GM21447 (cell line): ENCODE measurements around the gene ARNT2.

Experiments used
- ATAC-seq: cut with Tn5 transposase; IDR thresholded peaks from one replicate; pipeline ENCODE4 v1.9.1; 2021; ENCODE audit not compliant: unreplicated experiment

The ARNT2 gene

GRCh38 chr15:80612118-80612823, 208.1 kb downstream of the ARNT2 start:
- ATAC-seq = no peak

DNA sequence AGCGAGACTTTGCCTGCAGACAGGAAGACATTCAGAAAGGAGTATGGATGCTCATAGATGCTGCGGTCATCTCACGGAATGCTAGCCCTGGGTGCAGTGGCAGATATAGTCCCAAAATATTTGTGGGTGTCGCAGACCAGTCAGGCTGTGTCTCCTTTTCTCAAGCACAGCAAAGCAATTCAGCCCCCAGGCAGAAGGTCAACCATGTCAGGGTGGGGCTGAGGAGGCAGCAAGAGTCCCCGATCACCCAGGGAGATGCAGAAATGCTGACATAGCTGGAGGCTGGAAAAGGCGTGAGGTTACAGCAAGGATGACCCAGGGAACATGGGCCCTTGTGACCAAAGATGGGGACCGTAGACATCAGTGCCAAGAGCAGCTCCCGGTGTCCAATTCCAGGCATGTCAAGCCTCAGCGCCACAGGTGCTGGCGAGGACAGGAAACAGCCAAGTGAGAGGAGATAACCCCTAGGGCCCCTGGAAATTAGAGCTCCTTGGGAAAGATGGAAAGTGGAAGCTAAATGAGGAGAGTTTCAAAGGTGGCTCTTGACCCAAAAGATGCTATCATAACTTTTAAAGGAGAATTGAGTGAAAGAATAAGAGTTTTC, 209.7 kb downstream of the ARNT2 start:
- ATAC-seq = no peak

DNA sequence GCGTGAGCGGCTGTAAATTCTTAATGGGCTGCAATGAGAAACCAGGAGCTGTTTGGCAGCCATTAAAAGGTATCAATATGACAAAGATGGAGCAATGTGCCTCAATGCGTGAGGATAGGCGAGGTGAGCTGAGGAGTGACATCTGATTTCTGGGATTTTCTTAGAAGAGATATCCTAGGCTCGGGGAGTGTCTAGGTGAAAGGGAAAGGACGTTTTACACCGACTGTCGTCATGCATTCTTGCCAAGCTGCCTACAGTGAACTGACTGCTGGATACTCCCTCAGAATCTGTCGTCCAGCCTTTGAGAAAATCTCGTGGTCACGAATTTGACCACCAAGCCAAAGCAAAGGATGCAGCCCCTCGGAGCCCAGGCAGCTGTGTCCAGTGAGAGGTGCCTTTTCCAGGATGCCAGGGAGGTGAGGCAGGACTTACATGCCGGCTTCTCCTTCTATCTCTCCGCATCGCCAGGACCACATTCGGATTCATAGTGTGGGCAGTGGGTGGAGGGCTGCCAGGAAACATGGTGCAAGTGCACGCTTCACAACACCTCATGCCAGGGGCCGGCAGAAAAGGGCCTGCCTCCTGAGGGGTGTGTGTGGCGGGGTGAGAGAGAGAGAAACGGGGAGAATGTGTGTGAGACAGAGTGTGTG, 210.7 kb downstream of the ARNT2 start:
- ATAC-seq = no peak

DNA sequence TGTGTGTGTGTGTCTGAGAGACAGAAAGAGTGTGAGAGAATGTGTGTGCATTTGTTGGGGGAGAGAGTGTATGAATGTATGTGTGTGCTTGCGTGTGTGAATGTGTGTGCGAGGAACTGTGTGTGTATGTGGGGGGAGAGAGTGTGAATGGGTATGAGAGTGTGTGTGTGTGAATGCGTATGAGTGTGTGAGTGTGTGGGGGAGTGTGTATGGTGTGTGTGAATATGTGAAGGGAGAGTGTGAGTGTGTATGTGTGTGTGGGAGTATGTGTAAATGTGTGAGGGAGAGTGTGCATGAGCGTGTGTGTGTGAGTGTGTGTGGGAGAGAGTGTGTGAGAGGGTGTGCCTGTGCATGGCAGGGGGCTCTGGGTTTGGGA, 211.2 kb downstream of the ARNT2 start:
- ATAC-seq = no peak

- ATAC-seq = no peak
These were observed 211.7 kb downstream of the ARNT2 start for GRCh38 chr15:80615783-80616391.

- no peak for ATAC-seq
These were observed 214.7 kb downstream of the ARNT2 start for GRCh38 chr15:80618685-80619400.

DNA sequence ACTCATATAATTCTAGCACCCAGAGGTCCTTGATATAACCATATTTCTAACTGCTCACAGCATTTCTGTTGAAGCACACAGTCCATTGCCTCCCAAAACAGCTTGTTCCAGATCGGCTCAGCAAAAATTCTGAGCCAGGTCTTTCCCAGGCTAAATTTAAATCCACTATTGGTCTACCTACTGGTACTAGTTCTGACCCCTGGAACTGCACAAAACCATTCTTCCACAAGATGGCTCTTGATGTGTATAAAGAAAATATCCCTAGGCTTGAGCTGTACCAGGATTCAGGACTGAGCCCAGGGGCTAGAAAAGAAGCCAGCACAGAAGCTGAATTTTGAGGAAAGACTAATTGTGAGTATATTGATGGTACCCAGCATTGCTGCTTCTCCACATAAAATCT, 215.5 kb downstream of the ARNT2 start:
- no peak for ATAC-seq

DNA sequence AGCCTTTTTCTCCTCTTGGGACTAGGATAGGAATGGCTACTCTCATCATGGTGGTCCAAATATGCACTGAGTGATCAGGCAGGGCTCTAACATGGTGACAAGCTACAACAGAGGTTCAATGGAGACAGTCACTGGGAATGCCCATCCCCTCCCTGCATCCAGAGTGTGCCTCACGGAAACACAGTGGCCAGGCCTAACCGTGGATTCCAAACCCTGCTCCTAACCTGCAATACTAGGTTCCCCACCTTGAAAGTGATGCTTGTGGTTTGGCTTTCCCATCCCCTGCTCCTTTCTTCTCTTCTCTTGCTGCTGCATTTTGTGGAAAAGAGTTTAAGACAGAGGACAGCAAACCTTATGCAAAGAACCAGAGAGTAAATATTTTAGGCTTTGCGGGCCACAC, 216.0 kb downstream of the ARNT2 start:
- ATAC-seq = no peak

- no peak for ATAC-seq
These were observed 216.7 kb downstream of the ARNT2 start for GRCh38 chr15:80620931-80621330.

DNA sequence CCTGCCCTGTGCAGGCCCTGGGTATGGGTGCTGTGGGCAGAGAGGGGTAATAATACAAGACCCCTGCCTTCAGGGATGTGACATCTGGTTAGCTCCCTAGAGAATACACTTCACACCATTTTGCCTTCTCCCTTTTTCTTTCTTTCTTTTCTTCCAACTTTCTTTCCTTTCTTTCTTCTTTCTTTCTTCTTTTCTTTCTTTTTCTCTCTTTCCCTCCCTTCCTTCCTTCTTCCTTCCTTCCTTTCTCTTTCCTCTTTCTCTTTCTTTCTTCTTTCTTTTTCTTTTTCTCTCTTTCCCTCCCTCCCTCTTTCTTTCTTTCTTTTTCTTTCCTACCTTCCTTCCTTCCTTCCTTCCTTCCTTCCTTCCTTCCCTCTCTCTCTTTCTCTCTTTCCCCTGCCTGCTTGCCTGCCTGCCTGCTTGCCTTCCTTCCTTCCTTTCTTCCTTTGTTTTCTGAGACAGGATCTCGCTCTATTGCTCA, 222.5 kb downstream of the ARNT2 start:
- ATAC-seq = no peak

GRCh38 chr15:80629355-80629754, 225.2 kb downstream of the ARNT2 start:
- no peak for ATAC-seq

GRCh38 chr15:80630981-80631380, 226.8 kb downstream of the ARNT2 start:
- ATAC-seq = no peak

- no peak for ATAC-seq
These were observed 229.0 kb downstream of the ARNT2 start for GRCh38 chr15:80633221-80633620.

- ATAC-seq = no peak
These were observed 231.8 kb downstream of the ARNT2 start for GRCh38 chr15:80635953-80636352.

DNA sequence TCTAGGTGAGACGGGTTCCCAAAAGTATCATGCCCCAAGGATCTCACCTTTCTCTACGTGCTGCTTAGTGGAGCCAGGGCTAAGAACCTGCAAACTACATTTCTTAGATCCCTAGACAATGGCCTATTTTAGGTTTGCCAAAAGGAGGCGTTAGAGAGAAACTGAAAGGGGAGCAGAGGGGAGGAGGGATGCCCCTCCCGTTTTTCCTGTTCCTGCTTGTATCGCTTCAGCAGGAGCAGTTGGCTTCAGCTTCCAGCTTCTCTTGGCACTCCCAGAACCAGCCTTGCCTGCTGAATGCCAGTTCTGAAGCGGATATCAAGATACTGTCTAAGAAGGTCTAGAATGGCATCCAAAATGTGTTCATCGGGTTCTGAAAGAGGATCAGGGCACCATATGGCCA, 232.5 kb downstream of the ARNT2 start:
- no peak for ATAC-seq

GRCh38 chr15:80637747-80638146, 233.6 kb downstream of the ARNT2 start:
- ATAC-seq = no peak

- ATAC-seq = no peak
These were observed 234.5 kb downstream of the ARNT2 start for GRCh38 chr15:80638553-80639167.

DNA sequence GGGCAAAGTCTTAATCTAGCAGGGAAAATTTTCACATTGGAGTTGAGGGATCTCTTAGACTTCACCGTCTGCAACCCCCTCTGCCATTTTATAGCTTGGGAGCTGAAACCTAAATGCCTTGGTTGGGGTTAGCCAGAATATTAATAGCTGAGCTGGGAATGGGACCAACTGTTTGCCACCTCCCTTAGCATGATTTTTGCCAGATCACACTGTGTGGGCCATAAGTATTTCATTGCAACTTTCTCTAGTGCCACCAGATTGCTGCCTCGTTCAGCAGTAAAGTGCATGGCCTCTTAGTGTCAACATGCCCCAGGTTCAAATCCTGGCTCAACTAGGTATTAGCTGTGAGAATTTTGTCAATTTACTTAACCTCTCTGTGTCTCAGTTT, 235.0 kb downstream of the ARNT2 start:
- no peak for ATAC-seq

DNA sequence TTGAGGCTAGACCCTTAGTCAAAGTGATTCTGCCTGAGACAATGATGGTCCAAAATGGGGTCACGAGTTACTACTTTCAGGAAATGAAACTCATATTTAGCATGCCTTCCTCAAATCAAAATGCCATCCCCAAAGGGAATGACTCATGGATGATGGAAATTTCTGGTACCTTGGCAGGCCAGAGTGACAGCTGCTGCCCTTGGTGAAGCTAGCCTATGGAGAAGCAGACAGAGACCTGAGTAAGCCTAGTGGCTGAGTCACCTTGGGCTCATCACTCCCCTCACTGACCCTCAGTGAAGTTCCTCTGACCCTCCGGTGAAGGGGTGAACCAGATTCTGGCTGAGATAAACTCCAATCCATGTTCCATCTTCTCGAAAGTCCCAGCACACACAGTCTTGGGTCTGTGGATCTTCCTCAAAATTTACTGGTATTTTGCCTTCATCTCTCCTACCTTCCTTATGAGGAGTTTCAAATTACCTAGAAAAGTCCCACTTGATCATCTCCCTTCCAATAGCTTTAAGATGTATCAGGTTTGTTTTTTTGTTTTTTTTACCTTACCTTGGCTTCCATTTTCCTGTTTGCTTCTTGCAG, 236.4 kb downstream of the ARNT2 start:
- ATAC-seq = no peak

- ATAC-seq = no peak
These were observed 237.2 kb downstream of the ARNT2 start for GRCh38 chr15:80641384-80641783.
